Measurements from ENCODE around the gene MLX.

DNA sequence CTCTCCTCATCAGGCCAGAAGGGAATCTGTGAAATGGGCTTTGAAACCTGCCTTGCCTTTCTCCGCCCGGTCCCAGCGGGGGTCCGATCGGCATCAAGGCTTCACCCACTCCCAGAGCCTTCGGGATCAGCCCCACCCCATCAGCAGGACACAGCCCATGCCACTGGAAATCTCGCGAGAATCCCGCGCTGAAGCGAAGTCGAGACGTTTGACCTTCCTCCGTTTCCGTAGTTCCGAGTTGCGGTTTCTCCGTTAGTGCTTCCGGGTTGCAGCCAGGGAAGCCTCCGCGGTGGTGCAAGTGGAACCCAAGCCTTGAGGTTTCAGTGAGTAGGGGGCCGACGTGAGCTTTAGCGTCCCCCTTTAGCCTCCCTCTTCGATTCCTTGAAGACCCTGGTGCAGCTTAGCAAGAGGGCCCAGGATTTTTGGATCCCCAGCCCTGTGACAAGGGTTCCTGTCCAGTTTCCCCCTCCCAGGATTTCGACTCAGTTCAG, 5.0 kb upstream of the MLX start, which contains the start of gene COASY:
- TF ChIP-seq EZH2 (IDR thresholded peaks at IDR 0.05; ENCODE audit: insufficient read depth, poor library complexity, severe bottlenecking): no peak
- TF ChIP-seq EZH2phosphoT487 (IDR thresholded peaks at IDR 0.05; ENCODE audit: insufficient read depth, low read depth): no peak
